Measurements from ENCODE around the gene RFC1. TPM values are rescaled to one million over a fixed set of nuclear protein-coding genes. Genes with fewer than 3 reads are reported as not detected.

The RFC1 gene
- total RNA-seq, 2 donors from 2014 or later = 27.7 to 33.3 TPM

GRCh38 chr4:39323821-39324220, 42.3 kb downstream of the RFC1 start:
- H3K4me3 ChIP-seq = no peak overlapping the region
- intact Hi-C loops (cut with DNase I) = no loop called here
- H3K9me3 ChIP-seq = no peaks in the 10 kb centered on the region
- H3K36me3 ChIP-seq = no peaks in the 10 kb centered on the region
- no peak for DNase-seq (ENCODE audit: low spot score)
- no peak overlapping the region for H3K27ac ChIP-seq
- no peaks in the 10 kb centered on the region for H3K27me3 ChIP-seq (replicated peaks; ENCODE audit: insufficient read depth)
- no peaks in the 10 kb centered on the region for H3K4me1 ChIP-seq (replicated peaks)
- no peak for TF ChIP-seq POLR2AphosphoS5 (IDR thresholded peaks at IDR 0.05)
- TF ChIP-seq POLR2A (IDR thresholded peaks at IDR 0.05) = no peak
- no peak for TF ChIP-seq CTCF (IDR thresholded peaks at IDR 0.05)
- WGBS = 96% methylated on average over 1 of the region's 1 CpG

GRCh38 chr4:39320381-39321115, 45.6 kb downstream of the RFC1 start:
- intact Hi-C loops (cut with DNase I) = no loop called here
- no peaks in the 10 kb centered on the region for H3K4me1 ChIP-seq (replicated peaks)
- no peak for DNase-seq (ENCODE audit: low spot score)
- H3K36me3 ChIP-seq = no peaks in the 10 kb centered on the region
- TF ChIP-seq CTCF (IDR thresholded peaks at IDR 0.05) = no peak
- peak; percentile 43 for TF ChIP-seq POLR2AphosphoS5 (IDR thresholded peaks at IDR 0.05)
- H3K27ac ChIP-seq = peak overlapping the region in 1 of 2 donors; percentile 34
- H3K4me3 ChIP-seq = no peak overlapping the region
- no peaks in the 10 kb centered on the region for H3K9me3 ChIP-seq
- H3K27me3 ChIP-seq (replicated peaks; ENCODE audit: insufficient read depth) = no peaks in the 10 kb centered on the region

- H3K27me3 ChIP-seq (replicated peaks; ENCODE audit: insufficient read depth) = no peaks in the 10 kb centered on the region
- no peak overlapping the region for H3K4me3 ChIP-seq
- H3K36me3 ChIP-seq = no peaks in the 10 kb centered on the region
- no peaks in the 10 kb centered on the region for H3K9me3 ChIP-seq
- TF ChIP-seq POLR2AphosphoS5 (IDR thresholded peaks at IDR 0.05) (no peak), POLR2A (IDR thresholded peaks at IDR 0.05) (no peak), CTCF (IDR thresholded peaks at IDR 0.05) (no peak)
- intact Hi-C loops (cut with DNase I) = no loop called here
- no peak for DNase-seq (ENCODE audit: low spot score)
- WGBS = 90% methylated on average over 4 of the region's 4 CpGs
- H3K4me1 ChIP-seq (replicated peaks) = no peaks in the 10 kb centered on the region
- H3K27ac ChIP-seq = no peak overlapping the region
These were observed 46.5 kb downstream of the RFC1 start for GRCh38 chr4:39319676-39320075.

- no peak for DNase-seq (ENCODE audit: low spot score)
- Histone ChIP-seq H3K27me3 (replicated peaks; ENCODE audit: insufficient read depth) (no peaks in the 10 kb centered on the region), H3K4me1 (replicated peaks) (no peaks in the 10 kb centered on the region), H3K9me3 (no peaks in the 10 kb centered on the region), H3K4me3 (no peak overlapping the region), H3K27ac (no peak overlapping the region), H3K36me3 (no peaks in the 10 kb centered on the region)
- intact Hi-C loops (cut with DNase I) = no loop called here
- TF ChIP-seq POLR2AphosphoS5 (IDR thresholded peaks at IDR 0.05) (no peak), CTCF (IDR thresholded peaks at IDR 0.05) (no peak), POLR2A (IDR thresholded peaks at IDR 0.05) (no peak)
- WGBS = 51% methylated on average over 4 of the region's 4 CpGs
These were observed 53.3 kb downstream of the RFC1 start for GRCh38 chr4:39312816-39313215.

- H3K27me3 ChIP-seq (replicated peaks; ENCODE audit: insufficient read depth) = no peaks in the 10 kb centered on the region
- intact Hi-C loops (cut with DNase I) = no loop called here
- WGBS = 84% methylated on average over 6 of the region's 6 CpGs
- H3K4me1 ChIP-seq (replicated peaks) = no peaks in the 10 kb centered on the region
- H3K27ac ChIP-seq = no peak overlapping the region
- no peak overlapping the region for H3K4me3 ChIP-seq
- H3K9me3 ChIP-seq = no peaks in the 10 kb centered on the region
- DNase-seq (ENCODE audit: low spot score) = no peak
- TF ChIP-seq CTCF (IDR thresholded peaks at IDR 0.05) = no peak
- TF ChIP-seq POLR2A (IDR thresholded peaks at IDR 0.05) = no peak
- no peak for TF ChIP-seq POLR2AphosphoS5 (IDR thresholded peaks at IDR 0.05)
- no peaks in the 10 kb centered on the region for H3K36me3 ChIP-seq
These were observed 57.6 kb downstream of the RFC1 start for GRCh38 chr4:39308611-39309010.

Data from prostate gland (tissue), 2 donors.